Measurements from ENCODE around the gene VPS25.

DNA sequence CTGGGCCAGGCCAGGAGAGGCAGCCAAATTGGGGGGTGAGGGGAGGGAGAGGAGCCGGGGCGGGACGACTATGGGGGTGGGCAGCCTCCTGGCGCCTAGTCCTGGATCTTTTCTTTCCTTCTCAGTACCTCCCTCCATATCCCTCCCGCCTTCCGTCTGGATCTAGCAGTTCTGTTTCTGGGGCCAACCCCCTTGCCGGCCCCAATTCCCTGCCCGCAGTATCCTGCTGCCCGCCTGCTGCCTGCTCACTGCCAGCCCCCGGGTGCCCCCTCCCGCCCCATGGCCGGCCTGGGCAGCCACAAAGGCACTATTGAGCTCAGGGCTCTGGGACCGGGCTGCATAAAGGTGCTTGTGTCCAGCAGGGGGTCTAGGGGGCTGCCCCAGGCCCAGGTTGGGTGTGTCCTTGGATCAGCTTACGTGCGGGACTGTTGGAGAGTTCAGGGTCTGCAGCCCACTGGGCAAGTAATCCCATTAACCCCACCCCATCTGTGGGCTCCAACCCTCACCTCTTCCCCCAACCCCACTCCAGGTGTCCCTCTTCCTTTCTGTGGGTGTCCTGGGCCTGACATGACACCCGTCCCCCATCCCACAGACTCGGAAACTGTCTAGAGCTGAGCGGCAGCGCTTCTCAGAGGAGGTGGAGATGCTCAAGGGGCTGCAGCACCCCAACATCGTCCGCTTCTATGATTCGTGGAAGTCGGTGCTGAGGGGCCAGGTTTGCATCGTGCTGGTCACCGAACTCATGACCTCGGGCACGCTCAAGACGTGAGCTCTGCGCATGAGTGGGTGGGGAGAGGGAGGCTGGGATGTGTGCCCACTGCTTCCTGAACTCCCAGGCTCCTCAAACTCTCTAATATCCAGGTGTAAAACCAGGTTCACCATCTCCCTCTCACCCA is 9.2 kb downstream of the VPS25 start:
- TF ChIP-seq, protein P1, sequence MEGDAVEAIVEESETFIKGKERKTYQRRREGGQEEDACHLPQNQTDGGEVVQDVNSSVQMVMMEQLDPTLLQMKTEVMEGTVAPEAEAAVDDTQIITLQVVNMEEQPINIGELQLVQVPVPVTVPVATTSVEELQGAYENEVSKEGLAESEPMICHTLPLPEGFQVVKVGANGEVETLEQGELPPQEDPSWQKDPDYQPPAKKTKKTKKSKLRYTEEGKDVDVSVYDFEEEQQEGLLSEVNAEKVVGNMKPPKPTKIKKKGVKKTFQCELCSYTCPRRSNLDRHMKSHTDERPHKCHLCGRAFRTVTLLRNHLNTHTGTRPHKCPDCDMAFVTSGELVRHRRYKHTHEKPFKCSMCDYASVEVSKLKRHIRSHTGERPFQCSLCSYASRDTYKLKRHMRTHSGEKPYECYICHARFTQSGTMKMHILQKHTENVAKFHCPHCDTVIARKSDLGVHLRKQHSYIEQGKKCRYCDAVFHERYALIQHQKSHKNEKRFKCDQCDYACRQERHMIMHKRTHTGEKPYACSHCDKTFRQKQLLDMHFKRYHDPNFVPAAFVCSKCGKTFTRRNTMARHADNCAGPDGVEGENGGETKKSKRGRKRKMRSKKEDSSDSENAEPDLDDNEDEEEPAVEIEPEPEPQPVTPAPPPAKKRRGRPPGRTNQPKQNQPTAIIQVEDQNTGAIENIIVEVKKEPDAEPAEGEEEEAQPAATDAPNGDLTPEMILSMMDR (IDR thresholded peaks at IDR 0.05) = no peak
- TF ChIP-seq EZH2phosphoT487 (IDR thresholded peaks at IDR 0.05) = no peak
- TF ChIP-seq EZH2 (IDR thresholded peaks at IDR 0.05) = no peak

Measured in neural progenitor cell (in vitro differentiated cells).